Measurements from ENCODE around the gene AKAP13. TPM values are rescaled to one million over a fixed set of nuclear protein-coding genes. Genes with fewer than 3 reads are reported as not detected.
A peak's percentile ranks its signal among the peaks of the same experiment; 100 is the strongest.

Gene AKAP13
- total RNA-seq, 1 donor from 2014 or later: 41.1 TPM

- no peaks in the 10 kb centered on the region for H3K27me3 ChIP-seq (ENCODE audit: control insufficient read depth, insufficient read depth, low read length)
- no peak overlapping the region for H3K4me3 ChIP-seq (ENCODE audit: low read depth, low read length)
- no peak for TF ChIP-seq CTCF (IDR thresholded peaks at IDR 0.05; ENCODE audit: insufficient read depth, low read length, severe bottlenecking)
- FAIRE-seq: no peak
- no peaks in the 10 kb centered on the region for H3K36me3 ChIP-seq (ENCODE audit: control insufficient read depth, insufficient read depth, low read length)
- DNase-seq (ENCODE audit: low read depth): no peak
These were observed 14.4 kb upstream of the AKAP13 start for GRCh38 chr15:85365980-85366379.

- DNase-seq (ENCODE audit: low read depth) (no peak), FAIRE-seq (no peak)
- H3K27me3 ChIP-seq (ENCODE audit: control insufficient read depth, insufficient read depth, low read length): no peaks in the 10 kb centered on the region
- TF ChIP-seq CTCF (IDR thresholded peaks at IDR 0.05; ENCODE audit: insufficient read depth, low read length, severe bottlenecking): no peak
- no peaks in the 10 kb centered on the region for H3K36me3 ChIP-seq (ENCODE audit: control insufficient read depth, insufficient read depth, low read length)
- H3K4me3 ChIP-seq (ENCODE audit: low read depth, low read length): no peak overlapping the region
These were observed 12.7 kb upstream of the AKAP13 start for GRCh38 chr15:85367741-85368140.

GRCh38 chr15:85374831-85375230 is 5.6 kb upstream of the AKAP13 start:
- no peak for DNase-seq (ENCODE audit: low read depth)
- no peak overlapping the region for H3K4me3 ChIP-seq (ENCODE audit: low read depth, low read length)
- TF ChIP-seq CTCF (IDR thresholded peaks at IDR 0.05; ENCODE audit: insufficient read depth, low read length, severe bottlenecking): no peak
- no peaks in the 10 kb centered on the region for H3K36me3 ChIP-seq (ENCODE audit: control insufficient read depth, insufficient read depth, low read length)
- FAIRE-seq: no peak
- H3K27me3 ChIP-seq (ENCODE audit: control insufficient read depth, insufficient read depth, low read length): peaks cover 1% of the 10 kb centered on the region

GRCh38 chr15:85377269-85377668 is 3.1 kb upstream of the AKAP13 start:
- Histone ChIP-seq H3K4me3 (ENCODE audit: low read depth, low read length) (no peak overlapping the region), H3K36me3 (ENCODE audit: control insufficient read depth, insufficient read depth, low read length) (no peaks in the 10 kb centered on the region), H3K27me3 (ENCODE audit: control insufficient read depth, insufficient read depth, low read length) (peaks cover 1% of the 10 kb centered on the region)
- TF ChIP-seq CTCF (IDR thresholded peaks at IDR 0.05; ENCODE audit: insufficient read depth, low read length, severe bottlenecking): no peak
- no peak for FAIRE-seq
- DNase-seq (ENCODE audit: low read depth): no peak

GRCh38 chr15:85377986-85378385 is 2.4 kb upstream of the AKAP13 start:
- FAIRE-seq (no peak), DNase-seq (ENCODE audit: low read depth) (no peak)
- no peak overlapping the region for H3K4me3 ChIP-seq (ENCODE audit: low read depth, low read length)
- no peaks in the 10 kb centered on the region for H3K36me3 ChIP-seq (ENCODE audit: control insufficient read depth, insufficient read depth, low read length)
- TF ChIP-seq CTCF (IDR thresholded peaks at IDR 0.05; ENCODE audit: insufficient read depth, low read length, severe bottlenecking): no peak
- H3K27me3 ChIP-seq (ENCODE audit: control insufficient read depth, insufficient read depth, low read length): peaks cover 1% of the 10 kb centered on the region

GRCh38 chr15:85379403-85380131 is 836 bp upstream of the AKAP13 start:
- Histone ChIP-seq H3K36me3 (ENCODE audit: control insufficient read depth, insufficient read depth, low read length) (no peaks in the 10 kb centered on the region), H3K27me3 (ENCODE audit: control insufficient read depth, insufficient read depth, low read length) (peaks cover 1% of the 10 kb centered on the region), H3K4me3 (ENCODE audit: low read depth, low read length) (peak overlapping the region; percentile 71)
- FAIRE-seq (no peak), DNase-seq (ENCODE audit: low read depth) (peak; percentile 27)
- no peak for TF ChIP-seq CTCF (IDR thresholded peaks at IDR 0.05; ENCODE audit: insufficient read depth, low read length, severe bottlenecking)
